OCI-LY7 (cell line): Measurements from ENCODE around the gene COL20A1. TPM values are rescaled to one million over a fixed set of nuclear protein-coding genes. Genes with fewer than 3 reads are reported as not detected.
A peak's percentile ranks its signal among the peaks of the same experiment; 100 is the strongest.

Experiments used
- BruUV-seq: library from RNA; stranded (reverse); fragments of 400-500 nt; replicated peaks from 2 replicates; lab custom pipeline; 2021; lab: Mats Ljungman, UMichigan
- CTCF ChIA-PET: fragments of 300-600 bp; sonication (Branson Sonifier 250); formaldehyde crosslinking; loops from one replicate; lab custom pipeline; 2022; ENCODE audit warnings: antibody characterized with exemption; ENCODE audit not compliant: unreplicated experiment; lab: Charles Lee
- POLR2A ChIA-PET: fragments of 300-600 bp; sonication (Branson Sonifier 250); formaldehyde crosslinking; loops from one replicate; lab custom pipeline; 2022; ENCODE audit warnings: antibody characterized with exemption; lab: Charles Lee
- DNase-seq: peaks from one replicate; pipeline ENCODE4 v3.0.0-alpha.2; 2015; ENCODE audit warnings: low spot score
- H2AFZ ChIP-seq: fragments of 200-600 bp; sonication (generic), shearing (Covaris generic); 2 replicates; pipeline ENCODE4 v1.6.1; 2014; ENCODE audit warnings: mild to moderate bottlenecking, antibody characterized with exemption, low read length, moderate library complexity
- H3K27ac ChIP-seq: fragments of 200-600 bp; sonication (generic); 2 replicates; pipeline ENCODE4 v1.5.1; 2014; ENCODE audit warnings: mixed run types, low read depth, mild to moderate bottlenecking, moderate library complexity, low read length, inconsistent platforms; ENCODE audit not compliant: poor library complexity, severe bottlenecking
- H3K36me3 ChIP-seq: fragments of 200-600 bp; sonication (generic); 2 replicates; pipeline ENCODE4 v1.6.1; 2014; ENCODE audit warnings: mild to moderate bottlenecking, antibody characterized with exemption, low read length, moderate library complexity, mixed read lengths; ENCODE audit not compliant: insufficient read depth
- H3K4me1 ChIP-seq: fragments of 200-600 bp; sonication (generic); 2 replicates; pipeline ENCODE4 v1.5.1; 2014; ENCODE audit warnings: mild to moderate bottlenecking, low read length; ENCODE audit not compliant: insufficient read depth, poor library complexity, severe bottlenecking
- H3K4me2 ChIP-seq: fragments of 200-600 bp; sonication (generic); 2 replicates; pipeline ENCODE4 v1.6.1; 2014; ENCODE audit warnings: mild to moderate bottlenecking, low read length
- H3K4me3 ChIP-seq: fragments of 200-600 bp; sonication (generic); 2 replicates; pipeline ENCODE4 v1.5.1; 2014; ENCODE audit warnings: mild to moderate bottlenecking, low read depth, low read length; ENCODE audit not compliant: poor library complexity, severe bottlenecking
- H3K79me2 ChIP-seq: fragments of 200-600 bp; sonication (generic); 2 replicates; pipeline ENCODE4 v1.6.1; 2016; ENCODE audit warnings: low read depth, mild to moderate bottlenecking, low read length, moderate library complexity, mixed read lengths; ENCODE audit not compliant: insufficient read depth
- H3K9me2 ChIP-seq: fragments of 200-600 bp; sonication (generic); 2 replicates; pipeline ENCODE4 v1.6.1; 2016; ENCODE audit warnings: mild to moderate bottlenecking, low read length, mixed read lengths; ENCODE audit not compliant: insufficient read depth
- H3K9me3 ChIP-seq: fragments of 200-600 bp; sonication (generic); 2 replicates; pipeline ENCODE4 v1.6.1; 2014; ENCODE audit warnings: mild to moderate bottlenecking, mixed run types, low read length, mixed read lengths
- H4K20me1 ChIP-seq: fragments of 200-600 bp; sonication (generic); 2 replicates; pipeline ENCODE4 v1.6.1; 2014; ENCODE audit warnings: mild to moderate bottlenecking, antibody characterized with exemption, low read length, moderate library complexity, mixed read lengths; ENCODE audit not compliant: insufficient read depth
- CTCF ChIP-seq: fragments of 200-600 bp; sonication (generic); conservative IDR thresholded peaks from 2 replicates; pipeline ENCODE4 v1.5.1; 2014; ENCODE audit warnings: mild to moderate bottlenecking, antibody characterized with exemption, low read length, moderate library complexity, mixed read lengths
- EZH2phosphoT487 ChIP-seq: fragments of 200-600 bp; sonication (generic); IDR thresholded peaks from 2 replicates; pipeline ENCODE4 v1.6.1; 2018; ENCODE audit warnings: low read depth, borderline replicate concordance, mild to moderate bottlenecking, mixed run types, antibody characterized with exemption, low read length, moderate library complexity, mixed read lengths
- intact Hi-C: fragments of 100-400 bp; cut with micrococcal nuclease; formaldehyde crosslinking; loops from one replicate; pipeline ENCODE4 v1.10.0; 2022; ENCODE audit not compliant: unreplicated experiment
- total RNA-seq, 2 experiments: library from RNA; depleted of rRNA in 1 of 2; stranded (reverse); fragments of >200 nt in 1 of 2; shearing (Covaris generic) in 1 of 2; gene quantifications; 2 replicates each; pipeline ENCODE4 v1.2.3, GENCODE V29; 2014 to 2022

Gene COL20A1
- total RNA-seq, 2 experiments from 2014 or later, result 0.15 TPM; not detected in 1

DNA sequence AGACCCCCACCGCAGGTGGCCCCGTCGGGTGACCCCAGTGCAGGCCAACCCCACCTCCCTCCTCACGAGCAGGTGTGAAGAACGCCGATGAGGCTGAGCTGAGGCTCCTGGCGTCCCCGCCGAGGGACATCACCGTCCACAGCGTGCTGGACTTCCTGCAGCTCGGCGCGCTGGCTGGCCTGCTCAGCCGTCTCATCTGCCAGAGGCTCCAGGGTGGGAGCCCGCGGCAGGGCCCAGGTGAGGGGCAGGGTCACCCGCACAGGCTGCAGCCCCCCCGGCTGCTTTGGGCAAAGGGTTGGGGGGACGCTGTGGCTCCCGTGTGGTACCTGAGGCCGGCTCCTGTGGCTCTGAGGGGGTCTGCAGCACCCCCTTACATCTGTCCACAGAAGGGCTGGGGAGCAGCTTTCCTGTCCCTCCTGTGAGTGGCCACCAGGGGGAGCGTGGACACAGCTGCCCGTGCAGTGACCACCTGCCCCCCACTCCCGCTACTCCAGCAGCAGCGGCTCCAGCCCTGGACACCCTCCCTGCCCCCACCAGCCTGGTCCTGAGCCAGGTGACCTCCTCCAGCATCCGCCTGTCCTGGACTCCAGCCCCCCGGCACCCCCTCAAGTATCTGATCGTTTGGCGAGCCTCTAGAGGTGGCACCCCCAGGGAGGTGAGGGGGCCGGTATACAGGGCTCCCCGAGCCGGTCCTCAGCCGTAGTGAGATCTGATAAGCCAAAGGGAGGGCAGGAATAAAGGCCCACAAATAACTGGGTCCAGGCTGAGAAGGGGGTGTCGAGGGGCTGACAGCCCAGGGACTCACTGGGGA is 16.5 kb downstream of the COL20A1 start:
- Histone ChIP-seq H3K4me2 (no peak overlapping the region), H3K4me3 (no peak overlapping the region), H4K20me1 (no peaks in the 10 kb centered on the region), H3K9me3 (no peaks in the 10 kb centered on the region), H3K27ac (no peak overlapping the region), H3K36me3 (no peaks in the 10 kb centered on the region), H3K4me1 (no peaks in the 10 kb centered on the region), H2AFZ (no peak overlapping the region), H3K9me2 (no peaks in the 10 kb centered on the region), H3K79me2 (no peaks in the 10 kb centered on the region)
- ChIA-PET CTCF (no interaction called here), POLR2A (no interaction called here)
- BruUV-seq, result no TSS peak
- TF ChIP-seq EZH2phosphoT487, result no peak
- peak; percentile 66 for TF ChIP-seq CTCF
- peak; percentile 10 for DNase-seq
- intact Hi-C loops, result loop anchor here (5.0 kb wide), 1 partner anchor 73 kb away; no protein-coding TSS in a partner anchor

- no peak overlapping the region for H2AFZ ChIP-seq
- H3K36me3 ChIP-seq, result no peaks in the 10 kb centered on the region
- H3K4me1 ChIP-seq, result no peaks in the 10 kb centered on the region
- ChIA-PET POLR2A (no interaction called here), CTCF (no interaction called here)
- TF ChIP-seq EZH2phosphoT487 (no peak), CTCF (no peak)
- no peak for DNase-seq
- BruUV-seq, result no TSS peak
- no peaks in the 10 kb centered on the region for H4K20me1 ChIP-seq
- no peak overlapping the region for H3K4me2 ChIP-seq
- no peaks in the 10 kb centered on the region for H3K9me3 ChIP-seq
- no peak overlapping the region for H3K27ac ChIP-seq
- no peaks in the 10 kb centered on the region for H3K9me2 ChIP-seq
- H3K79me2 ChIP-seq, result no peaks in the 10 kb centered on the region
- no peak overlapping the region for H3K4me3 ChIP-seq
- intact Hi-C loops, result no loop called here
These were observed 17.4 kb downstream of the COL20A1 start for GRCh38 chr20:63310265-63310991.
